Dedifferentiated amniotic fluid mesenchymal stem cell (primary cell): ENCODE results near the gene MTRR.

Source experiments
- DNase-seq: peaks from one replicate; pipeline ENCODE4 v3.0.0-alpha.2; 2016; ENCODE audit errors: extremely low spot score

Gene MTRR

GRCh38 chr5:7857361-7857760, 11.6 kb upstream of the MTRR start:
- no peak for DNase-seq

GRCh38 chr5:7857926-7858632, 10.9 kb upstream of the MTRR start:
- DNase-seq: no peak

DNA sequence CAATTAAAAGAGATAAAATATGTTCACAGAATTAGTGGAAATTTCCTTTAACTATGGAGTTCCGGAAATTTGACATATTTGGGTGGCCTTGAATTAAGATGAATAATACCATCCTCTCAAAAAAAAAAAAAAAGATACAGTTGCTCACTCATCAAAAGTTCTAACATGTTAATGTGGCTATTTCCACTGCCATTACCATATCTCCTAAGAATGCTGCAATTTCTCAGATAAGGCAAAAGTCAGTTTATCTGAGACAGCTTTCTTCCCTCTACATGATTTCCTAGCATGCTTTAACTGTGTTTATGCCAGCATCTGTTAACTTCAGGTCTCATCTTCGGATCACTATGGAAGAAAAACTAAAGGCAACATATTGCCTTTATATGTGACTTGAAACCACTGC, 2.8 kb upstream of the MTRR start:
- DNase-seq: no peak

DNA sequence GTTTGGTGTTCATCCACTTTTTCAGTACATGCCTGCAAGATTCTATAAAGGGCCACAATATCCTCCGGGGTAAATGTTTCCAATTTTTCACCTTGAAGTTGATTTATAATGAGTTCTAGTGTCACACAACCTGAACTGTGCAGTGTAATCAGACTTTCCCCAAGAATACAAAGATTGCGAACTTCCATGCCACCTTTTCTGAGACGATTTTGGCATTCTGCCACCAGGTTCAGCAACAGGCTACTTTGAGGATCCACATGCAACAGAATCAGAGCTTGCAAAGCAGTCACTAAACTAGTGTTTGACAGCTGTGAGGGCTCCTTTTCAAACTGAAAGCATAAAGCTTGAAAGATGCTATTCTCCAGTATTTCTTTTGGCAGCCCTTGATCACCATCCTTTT, 1.7 kb upstream of the MTRR start:
- no peak for DNase-seq

- no peak for DNase-seq
Measured at GRCh38 chr5:7868427-7868772, 548 bp upstream of the MTRR start.

GRCh38 chr5:7869474-7870136, 657 bp downstream of the MTRR start:
- DNase-seq: no peak

DNA sequence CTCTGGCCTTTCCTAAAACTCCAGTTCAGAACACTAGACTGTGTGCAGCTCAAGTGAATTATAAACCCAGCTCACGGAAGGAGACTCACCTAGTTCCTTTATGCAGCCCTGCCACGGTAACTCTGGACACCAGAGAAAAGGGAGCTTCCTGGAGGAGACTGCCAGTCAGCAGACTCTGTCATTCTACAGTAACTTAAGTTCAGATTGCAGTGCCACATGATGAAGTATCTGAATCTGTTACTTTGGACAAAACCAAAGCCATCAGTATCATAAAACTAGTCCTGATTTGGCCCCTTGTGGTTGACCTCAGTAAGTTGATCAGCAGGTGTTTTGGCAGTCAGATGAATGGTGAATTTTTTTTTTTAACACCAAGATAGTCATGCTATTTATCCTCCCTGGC, 2.7 kb downstream of the MTRR start:
- DNase-seq: no peak

GRCh38 chr5:7872517-7873130, 3.7 kb downstream of the MTRR start:
- DNase-seq: no peak

GRCh38 chr5:7873216-7873615, 4.3 kb downstream of the MTRR start:
- DNase-seq: no peak

DNA sequence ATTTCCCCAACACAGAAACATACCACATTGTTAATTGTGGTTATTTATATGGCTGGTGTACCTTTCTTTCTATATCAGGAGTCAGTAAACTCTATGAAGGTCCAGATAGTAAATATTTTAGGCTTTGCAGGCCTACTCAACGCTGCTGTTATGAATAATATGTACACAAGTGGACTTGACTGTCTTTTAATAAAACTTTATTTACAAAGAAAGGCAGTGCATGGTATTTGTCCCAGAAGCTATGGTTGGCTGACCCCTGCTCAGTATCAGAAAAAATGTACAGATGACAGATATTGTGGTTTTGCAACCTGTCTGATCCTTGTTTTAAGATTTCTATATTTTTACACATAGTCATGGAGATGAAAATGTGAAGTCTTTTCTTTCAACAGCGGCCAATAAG, 5.7 kb downstream of the MTRR start:
- DNase-seq: no peak

DNA sequence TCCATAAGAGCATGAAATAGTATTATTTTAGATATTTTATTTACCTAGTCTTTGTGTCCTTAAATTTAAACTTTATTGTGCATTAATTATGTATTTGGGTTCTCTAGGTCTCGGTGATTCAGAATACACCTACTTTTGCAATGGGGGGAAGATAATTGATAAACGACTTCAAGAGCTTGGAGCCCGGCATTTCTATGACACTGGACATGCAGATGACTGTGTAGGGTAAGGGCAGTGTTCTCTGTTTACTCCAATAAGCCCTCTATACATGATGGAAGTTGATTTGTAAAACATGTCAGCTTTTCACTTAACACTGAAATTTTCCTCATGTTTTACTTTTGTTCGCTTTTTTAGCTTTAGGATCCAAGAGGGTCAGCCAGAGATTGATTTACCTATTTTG, 6.2 kb downstream of the MTRR start:
- DNase-seq: no peak

DNA sequence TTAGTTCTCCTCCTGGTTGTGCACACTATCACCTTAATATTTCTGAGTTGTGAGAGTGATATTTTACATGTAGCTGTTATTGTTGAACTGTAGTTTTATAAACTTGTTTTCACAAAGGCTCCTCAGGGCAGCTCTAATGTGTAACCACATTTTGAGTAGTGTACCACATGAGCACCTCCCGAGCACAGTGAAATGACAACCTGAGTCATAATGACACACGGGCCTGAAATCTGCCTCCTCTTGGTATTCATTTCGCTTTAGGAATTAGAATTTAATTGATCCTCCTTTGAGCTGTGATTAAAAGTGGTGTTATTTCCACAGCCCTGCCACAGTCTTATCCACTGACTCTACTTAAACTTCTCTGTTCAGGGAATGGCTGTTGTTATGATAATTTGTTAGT, 7.9 kb downstream of the MTRR start:
- DNase-seq: no peak

- no peak for DNase-seq
Measured at GRCh38 chr5:7877851-7878250, 8.9 kb downstream of the MTRR start.

DNA sequence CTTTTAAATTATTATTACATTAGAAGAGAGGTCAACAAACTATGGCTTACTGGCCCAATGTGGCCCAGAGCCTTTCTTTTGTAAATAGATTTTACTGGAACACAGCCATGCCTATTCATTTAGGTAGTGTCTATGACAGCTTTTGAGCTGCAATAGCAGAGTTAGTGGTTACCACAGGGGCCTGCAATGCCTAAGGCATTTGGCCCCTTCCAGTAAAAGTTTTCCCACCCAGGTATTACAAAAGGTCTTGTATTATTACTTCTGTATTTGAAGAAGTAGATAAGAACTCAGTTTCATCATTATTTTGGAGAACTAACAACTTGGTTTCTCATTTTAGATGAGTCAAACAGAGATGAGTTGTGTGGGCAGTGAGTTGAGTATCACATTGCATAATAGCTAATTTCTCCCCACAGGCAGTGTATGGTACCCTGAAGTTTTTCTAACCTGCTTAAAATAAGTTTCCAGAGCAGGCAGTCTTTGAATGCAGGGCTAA, 9.5 kb downstream of the MTRR start:
- no peak for DNase-seq

GRCh38 chr5:7881091-7881490, 12.1 kb downstream of the MTRR start:
- DNase-seq: no peak

- DNase-seq: no peak
Measured at GRCh38 chr5:7881816-7882215, 12.9 kb downstream of the MTRR start.

- DNase-seq: no peak
Measured at GRCh38 chr5:7882926-7883325, 14.0 kb downstream of the MTRR start.

DNA sequence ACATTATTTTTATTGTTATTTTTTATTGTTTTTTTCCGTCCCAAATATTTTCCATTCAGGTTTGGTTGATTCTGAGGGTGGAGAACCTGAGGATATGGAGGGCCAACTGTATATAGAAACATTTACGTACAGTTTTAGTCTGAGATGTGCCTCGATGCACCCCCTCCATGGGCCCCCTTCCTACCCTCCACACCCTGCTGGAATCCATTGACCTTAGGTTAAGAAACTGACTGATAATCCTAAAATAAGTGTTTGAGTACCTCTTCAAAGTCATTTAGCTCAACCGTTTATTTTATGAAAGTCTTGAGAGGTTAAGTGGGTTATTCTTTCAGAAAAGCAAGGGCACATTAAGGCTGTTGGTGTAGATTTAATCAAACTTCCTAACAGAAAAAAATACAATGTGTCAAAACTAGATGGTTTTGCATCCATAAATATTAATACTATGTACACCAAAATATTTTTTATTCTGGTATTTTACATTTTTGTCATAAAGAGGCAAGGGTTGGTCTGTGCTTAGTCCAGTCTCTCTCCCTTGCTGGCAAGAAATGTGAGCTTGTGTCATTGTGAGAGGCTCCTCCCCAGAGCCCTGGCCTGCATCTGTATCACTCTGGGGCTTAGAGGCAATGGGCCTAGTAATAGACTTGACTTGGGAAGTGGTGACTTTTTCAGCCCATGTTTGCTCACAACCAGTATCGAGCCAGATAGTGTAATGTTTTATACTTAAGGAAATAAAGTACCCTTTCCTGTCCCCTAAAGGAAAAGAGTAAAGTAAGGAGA, 15.7 kb downstream of the MTRR start:
- no peak for DNase-seq

DNA sequence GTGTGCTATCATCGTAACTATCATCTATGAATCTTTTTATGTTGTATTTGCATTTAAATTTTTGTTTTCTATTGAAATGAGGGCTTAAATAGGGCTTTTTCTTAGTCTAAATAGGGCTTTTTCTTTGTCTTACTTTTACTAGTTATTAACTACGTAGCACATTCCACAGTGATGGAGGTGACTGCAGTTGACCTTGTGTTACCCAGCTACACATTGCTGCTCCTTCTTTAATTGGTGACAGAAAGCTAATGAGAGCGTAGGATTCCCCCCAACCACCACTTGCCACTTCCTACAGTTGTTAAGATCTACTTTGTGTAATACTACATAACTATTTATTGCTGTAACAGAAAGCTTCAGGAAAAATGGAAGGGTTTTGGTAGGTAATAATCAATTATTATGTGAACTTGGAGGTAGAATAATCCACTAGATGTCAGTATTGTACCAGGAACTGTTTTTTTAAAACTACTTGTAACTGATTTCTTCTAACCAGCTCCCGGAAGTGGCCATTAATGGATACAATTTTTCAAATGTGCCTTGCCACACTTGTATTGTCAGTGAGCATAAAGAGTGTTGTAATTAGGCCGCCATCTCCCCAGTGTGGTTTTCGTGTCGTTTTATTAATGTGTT, 18.0 kb downstream of the MTRR start:
- DNase-seq: peak; percentile 43

DNA sequence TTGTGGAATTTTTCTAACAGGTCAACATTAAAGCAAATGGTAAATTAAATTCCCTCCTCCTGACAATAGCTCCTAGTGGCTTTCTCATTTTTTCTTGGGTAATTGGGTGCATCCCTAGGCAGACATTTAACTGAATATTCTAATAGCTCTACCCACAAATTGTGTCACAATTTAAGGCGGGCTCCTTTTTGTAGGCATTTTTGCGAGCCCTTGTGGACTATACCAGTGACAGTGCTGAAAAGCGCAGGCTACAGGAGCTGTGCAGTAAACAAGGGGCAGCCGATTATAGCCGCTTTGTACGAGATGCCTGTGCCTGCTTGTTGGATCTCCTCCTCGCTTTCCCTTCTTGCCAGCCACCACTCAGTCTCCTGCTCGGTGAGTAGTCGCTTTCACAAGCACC, 20.0 kb downstream of the MTRR start:
- no peak for DNase-seq

DNA sequence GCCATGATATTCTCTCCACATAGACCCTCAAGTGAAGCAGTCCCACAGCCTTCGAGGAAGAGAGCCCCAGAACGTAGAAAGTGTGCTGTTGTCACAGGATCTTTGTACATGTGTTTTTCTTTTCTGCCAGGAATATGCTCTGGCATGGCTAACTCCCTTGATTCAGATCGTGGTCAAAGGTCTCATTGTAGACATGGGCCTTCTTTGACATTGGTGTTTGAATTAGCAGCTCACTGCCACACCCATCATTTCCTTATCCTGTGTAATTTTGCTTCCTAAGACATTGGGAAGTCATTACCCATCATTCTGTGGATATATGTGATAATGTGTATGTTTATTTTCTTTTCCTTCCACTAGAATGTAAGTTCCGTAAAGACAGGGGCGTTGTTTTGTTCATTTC, 25.5 kb downstream of the MTRR start:
- no peak for DNase-seq

- DNase-seq: no peak
Measured at GRCh38 chr5:7894860-7895259, 25.9 kb downstream of the MTRR start.
